GM12875 (cell line): ENCODE results near the gene SRSF8.
"Not testable (repeated sequence)": the region's sequence is repeated elsewhere in the genome, so short reads cannot be mapped to it uniquely, and the experiment has no call there.

Experiments
- H3K4me3 ChIP-seq: one replicate; pipeline ENCODE4 v1.5.1; 2011; ENCODE audit warnings: low read depth, low read length, control low read depth
- TF ChIP-seq, protein P1 (sequence below): IDR thresholded peaks from 2 replicates; pipeline ENCODE4 v1.5.1; 2011; ENCODE audit warnings: low read depth, mild to moderate bottlenecking, control low read depth, inconsistent platforms, low read length, moderate library complexity, borderline replicate concordance; ENCODE audit not compliant: insufficient read depth

SRSF8 gene

DNA sequence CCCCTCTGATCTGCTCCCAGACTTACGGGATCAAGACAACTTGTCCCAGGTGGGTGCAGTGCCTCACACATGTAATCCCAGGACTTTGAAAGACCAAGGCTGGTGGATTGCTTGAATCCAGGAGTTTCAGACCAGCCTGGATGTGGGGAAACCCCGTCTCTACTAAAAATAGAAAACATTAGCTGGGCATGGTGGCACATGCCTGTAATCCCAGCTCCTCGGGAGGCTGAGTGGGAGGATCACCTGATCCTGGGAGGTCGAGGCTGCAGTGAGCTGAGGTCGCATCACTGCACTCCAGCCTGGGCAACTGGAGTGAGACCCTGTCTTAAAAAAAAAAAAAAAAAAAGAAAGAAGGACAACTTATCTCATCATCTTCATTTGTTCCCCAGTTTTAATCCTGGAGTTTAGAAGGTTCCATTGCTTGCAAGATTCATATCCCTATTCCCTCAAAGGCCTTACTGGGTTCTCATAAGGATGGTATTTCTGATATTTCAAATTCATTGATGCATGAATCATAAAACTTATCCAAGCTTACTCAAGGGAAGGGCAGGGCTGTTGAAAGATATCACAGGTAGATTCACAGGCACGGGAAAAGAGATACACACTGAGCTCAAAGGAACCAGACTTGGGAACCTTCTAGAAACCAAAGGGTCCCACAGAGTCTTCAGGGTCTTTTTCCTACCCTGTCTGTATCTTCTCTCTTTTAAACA is 37.6 kb downstream of the SRSF8 start:
- TF ChIP-seq, protein P1, sequence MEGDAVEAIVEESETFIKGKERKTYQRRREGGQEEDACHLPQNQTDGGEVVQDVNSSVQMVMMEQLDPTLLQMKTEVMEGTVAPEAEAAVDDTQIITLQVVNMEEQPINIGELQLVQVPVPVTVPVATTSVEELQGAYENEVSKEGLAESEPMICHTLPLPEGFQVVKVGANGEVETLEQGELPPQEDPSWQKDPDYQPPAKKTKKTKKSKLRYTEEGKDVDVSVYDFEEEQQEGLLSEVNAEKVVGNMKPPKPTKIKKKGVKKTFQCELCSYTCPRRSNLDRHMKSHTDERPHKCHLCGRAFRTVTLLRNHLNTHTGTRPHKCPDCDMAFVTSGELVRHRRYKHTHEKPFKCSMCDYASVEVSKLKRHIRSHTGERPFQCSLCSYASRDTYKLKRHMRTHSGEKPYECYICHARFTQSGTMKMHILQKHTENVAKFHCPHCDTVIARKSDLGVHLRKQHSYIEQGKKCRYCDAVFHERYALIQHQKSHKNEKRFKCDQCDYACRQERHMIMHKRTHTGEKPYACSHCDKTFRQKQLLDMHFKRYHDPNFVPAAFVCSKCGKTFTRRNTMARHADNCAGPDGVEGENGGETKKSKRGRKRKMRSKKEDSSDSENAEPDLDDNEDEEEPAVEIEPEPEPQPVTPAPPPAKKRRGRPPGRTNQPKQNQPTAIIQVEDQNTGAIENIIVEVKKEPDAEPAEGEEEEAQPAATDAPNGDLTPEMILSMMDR = no peak
- no peak overlapping the region for H3K4me3 ChIP-seq

DNA sequence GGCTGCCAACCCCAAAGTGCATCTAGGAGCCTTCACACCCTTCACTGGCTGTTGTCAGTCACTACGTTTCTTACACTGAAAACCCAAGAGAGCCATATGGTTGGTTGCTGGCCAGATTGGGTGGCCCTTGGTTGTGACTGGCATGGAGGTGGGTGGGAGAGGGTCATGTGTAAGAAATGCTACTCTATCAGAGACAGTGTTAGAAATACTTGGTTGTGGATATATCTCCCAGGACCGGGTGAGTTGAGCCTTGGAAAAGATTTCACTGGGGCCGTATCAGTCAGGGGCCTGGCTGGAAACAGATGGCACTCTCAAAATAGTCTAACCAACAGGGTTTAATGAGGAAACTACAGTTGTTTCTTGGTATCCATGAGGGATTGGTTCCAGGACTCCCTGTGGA is 38.1 kb downstream of the SRSF8 start:
- no peak overlapping the region for H3K4me3 ChIP-seq
- TF ChIP-seq, protein P1 = no peak

DNA sequence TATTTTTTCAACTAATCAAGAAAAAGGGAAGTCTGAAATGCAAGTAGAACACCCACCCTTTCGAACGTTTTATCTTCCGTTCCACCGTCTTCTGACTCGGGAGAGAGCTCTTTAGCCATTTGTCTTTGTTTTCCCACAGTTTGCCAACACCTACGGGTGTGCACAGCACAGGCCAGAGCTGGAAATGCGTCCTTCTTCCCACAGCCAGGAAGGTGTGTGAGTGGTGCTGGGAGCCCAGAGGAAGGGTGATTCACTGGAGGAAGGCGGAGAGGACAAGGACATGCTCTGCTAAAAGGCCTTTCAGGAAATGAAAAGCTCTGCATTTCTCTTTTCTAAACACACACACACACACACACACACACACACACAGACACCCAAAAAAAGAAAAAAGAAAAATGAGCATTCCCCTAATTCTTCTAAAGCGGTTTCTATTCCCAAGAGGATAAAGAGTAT is 41.5 kb downstream of the SRSF8 start:
- no peak overlapping the region for H3K4me3 ChIP-seq
- TF ChIP-seq, protein P1 = no peak

DNA sequence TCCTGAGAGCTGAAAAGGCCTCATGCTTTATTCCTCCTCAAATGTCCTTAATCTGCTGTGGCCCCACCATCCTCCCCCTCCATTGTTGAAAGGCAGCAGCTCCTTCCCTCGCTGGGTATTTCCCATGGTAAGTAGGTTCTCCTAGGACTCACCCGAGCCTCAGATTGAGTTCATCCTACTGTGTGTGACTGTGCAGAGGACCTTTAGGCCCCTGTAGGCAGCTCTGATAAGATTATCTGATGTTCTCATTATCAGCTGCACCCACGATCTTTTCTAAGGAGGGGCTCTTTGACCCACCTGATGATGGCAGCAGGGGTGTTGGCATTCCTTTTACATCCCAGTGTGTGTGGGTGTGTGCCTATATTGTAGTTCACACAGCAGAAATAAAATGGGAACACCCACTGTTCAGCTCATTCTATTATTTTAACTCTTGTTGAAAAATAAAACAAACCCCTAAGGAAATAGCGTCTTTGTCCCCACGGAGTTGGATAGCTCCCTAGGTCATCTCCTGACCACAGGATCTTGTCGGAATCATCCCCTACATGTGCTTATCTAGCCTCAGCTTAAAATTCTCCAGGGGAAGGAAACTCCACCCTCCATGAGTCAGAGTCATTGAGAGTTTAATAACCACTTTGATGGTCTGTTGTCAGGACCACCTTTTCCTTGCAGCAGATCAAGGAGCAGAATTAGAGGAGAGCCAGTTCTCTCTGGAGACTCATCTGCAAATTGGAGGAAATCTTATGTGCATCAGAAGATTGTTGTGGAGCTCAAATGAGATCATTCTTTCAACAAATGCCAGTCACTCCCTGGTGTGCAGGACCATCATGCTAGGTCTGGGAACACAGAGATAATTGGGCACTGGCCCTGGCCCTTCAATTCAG is 42.2 kb downstream of the SRSF8 start:
- TF ChIP-seq, protein P1 = no peak
- no peak overlapping the region for H3K4me3 ChIP-seq

DNA sequence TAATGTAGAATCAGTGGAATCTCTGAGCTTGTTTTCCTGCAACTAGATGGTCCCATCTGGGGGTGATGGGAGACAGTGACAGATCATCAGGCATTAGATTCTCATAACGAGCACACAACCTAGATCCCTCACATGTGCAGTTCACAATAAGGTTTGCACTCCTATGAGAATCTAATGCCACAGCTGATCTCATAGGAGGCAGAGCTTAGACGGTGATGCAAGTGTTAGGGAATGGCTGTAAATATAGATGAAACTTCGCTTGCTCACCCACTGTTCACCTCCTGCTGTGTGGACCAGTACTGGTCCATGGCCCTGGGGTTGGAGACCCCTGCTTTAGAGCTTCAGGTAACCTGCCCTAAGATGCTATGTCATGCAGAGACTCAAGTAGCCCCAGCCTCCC is 44.8 kb downstream of the SRSF8 start:
- not testable (repeated sequence) for H3K4me3 ChIP-seq

DNA sequence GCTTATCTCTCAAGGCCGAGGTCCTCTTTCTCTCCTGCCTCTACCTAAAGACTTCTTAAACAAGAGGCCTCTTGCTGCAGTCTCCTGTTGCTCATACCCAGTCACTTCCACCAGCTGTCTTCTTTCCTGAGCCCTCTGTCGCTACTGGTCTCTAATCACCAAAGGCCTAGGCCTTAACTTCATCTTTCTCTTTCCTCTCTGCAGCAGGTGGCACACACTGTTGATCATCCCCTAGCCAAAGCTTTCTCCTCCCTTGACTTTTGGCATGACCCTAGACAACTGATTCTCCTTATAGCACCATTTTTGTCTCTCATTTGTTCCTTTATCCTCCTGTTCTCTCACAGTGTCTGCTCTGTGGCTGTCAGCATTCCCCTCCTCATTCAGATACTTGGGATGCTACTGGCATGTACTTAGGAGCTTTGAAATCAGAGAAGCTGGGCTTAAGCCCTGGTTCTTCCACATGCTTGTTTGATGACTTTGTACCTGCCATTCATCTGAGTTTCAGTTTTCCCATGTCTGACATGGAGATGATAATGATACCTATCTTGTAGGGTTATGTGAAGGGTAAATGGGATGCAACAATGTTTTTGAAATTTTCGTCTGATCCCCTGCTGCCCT is 45.3 kb downstream of the SRSF8 start:
- TF ChIP-seq, protein P1 = no peak
- no peak overlapping the region for H3K4me3 ChIP-seq

DNA sequence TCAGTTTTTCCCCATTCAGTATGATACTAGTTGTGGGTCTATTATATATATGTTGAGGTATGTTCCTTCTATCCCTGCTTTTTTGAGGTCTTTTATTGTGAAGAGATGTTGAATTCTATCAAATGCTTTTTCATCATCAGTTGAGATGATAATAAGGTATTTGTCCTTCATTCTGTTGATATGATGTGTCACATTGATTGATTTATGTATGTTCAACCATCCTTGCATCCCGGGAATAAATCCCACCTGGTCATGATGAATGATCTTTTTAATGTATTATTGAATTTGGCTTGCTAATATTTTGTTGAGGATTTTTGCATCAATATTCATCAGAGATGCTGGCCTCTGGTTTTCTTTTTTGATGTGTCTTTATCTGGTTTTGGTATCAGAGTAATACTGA is 48.9 kb downstream of the SRSF8 start:
- H3K4me3 ChIP-seq = no peak overlapping the region
- TF ChIP-seq, protein P1 = no peak
